Measurements from ENCODE around the gene SLC49A3.

Gene SLC49A3

GRCh38 chr4:663438-664428 lies 25.2 kb downstream of the SLC49A3 start:
- TF ChIP-seq, protein P1, sequence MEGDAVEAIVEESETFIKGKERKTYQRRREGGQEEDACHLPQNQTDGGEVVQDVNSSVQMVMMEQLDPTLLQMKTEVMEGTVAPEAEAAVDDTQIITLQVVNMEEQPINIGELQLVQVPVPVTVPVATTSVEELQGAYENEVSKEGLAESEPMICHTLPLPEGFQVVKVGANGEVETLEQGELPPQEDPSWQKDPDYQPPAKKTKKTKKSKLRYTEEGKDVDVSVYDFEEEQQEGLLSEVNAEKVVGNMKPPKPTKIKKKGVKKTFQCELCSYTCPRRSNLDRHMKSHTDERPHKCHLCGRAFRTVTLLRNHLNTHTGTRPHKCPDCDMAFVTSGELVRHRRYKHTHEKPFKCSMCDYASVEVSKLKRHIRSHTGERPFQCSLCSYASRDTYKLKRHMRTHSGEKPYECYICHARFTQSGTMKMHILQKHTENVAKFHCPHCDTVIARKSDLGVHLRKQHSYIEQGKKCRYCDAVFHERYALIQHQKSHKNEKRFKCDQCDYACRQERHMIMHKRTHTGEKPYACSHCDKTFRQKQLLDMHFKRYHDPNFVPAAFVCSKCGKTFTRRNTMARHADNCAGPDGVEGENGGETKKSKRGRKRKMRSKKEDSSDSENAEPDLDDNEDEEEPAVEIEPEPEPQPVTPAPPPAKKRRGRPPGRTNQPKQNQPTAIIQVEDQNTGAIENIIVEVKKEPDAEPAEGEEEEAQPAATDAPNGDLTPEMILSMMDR (IDR thresholded peaks at IDR 0.05; ENCODE audit: low read depth, low read length) = no peak
- H3K27me3 ChIP-seq = no peaks in the 10 kb centered on the region
- no peaks in the 10 kb centered on the region for H3K9me3 ChIP-seq
- peak overlapping the region; percentile 65 for H3K4me3 ChIP-seq (ENCODE audit: low read depth, low read length)
- no peaks in the 10 kb centered on the region for H3K4me1 ChIP-seq
- no peaks in the 10 kb centered on the region for H3K36me3 ChIP-seq
- DNase-seq = peak; percentile 82

- H3K4me3 ChIP-seq (ENCODE audit: low read depth, low read length) = peak overlapping the region; percentile 65
- no peaks in the 10 kb centered on the region for H3K4me1 ChIP-seq
- TF ChIP-seq, protein P1 (IDR thresholded peaks at IDR 0.05; ENCODE audit: low read depth, low read length) = no peak
- no peaks in the 10 kb centered on the region for H3K36me3 ChIP-seq
- H3K27me3 ChIP-seq = no peaks in the 10 kb centered on the region
- H3K9me3 ChIP-seq = no peaks in the 10 kb centered on the region
- no peak for DNase-seq
Measured at GRCh38 chr4:663046-663437, 25.9 kb downstream of the SLC49A3 start.

GRCh38 chr4:661881-662761 lies 26.8 kb downstream of the SLC49A3 start:
- H3K4me1 ChIP-seq = no peaks in the 10 kb centered on the region
- no peaks in the 10 kb centered on the region for H3K36me3 ChIP-seq
- TF ChIP-seq, protein P1 (IDR thresholded peaks at IDR 0.05; ENCODE audit: low read depth, low read length) = no peak
- no peak for DNase-seq
- no peak overlapping the region for H3K4me3 ChIP-seq (ENCODE audit: low read depth, low read length)
- H3K9me3 ChIP-seq = no peaks in the 10 kb centered on the region
- no peaks in the 10 kb centered on the region for H3K27me3 ChIP-seq

DNA sequence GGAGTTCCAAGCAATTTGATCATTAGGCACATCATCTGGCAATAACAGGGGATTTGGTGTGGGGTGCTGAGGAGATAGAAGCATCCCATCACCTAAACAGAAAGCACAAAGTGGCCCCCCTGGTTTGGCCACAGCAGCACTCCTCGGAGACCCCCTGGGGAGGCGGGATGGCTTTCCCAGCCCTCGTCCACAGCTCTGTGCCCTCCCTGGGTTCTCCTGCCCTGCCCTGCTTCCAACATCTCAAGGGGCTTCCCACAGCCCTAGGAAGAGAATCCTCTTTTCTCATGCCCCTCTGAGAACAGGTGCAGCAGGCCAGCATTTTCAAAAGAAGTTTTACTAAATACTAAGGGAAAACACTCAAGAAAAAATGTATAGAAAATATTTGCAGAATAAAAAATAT lies 27.7 kb downstream of the SLC49A3 start:
- no peaks in the 10 kb centered on the region; the same call in 1 of the 2 replicates for H3K9me3 ChIP-seq
- no peaks in the 10 kb centered on the region for H3K27me3 ChIP-seq
- DNase-seq = no peak
- H3K4me3 ChIP-seq (ENCODE audit: low read depth, low read length) = no peak overlapping the region
- H3K4me1 ChIP-seq = no peaks in the 10 kb centered on the region
- no peaks in the 10 kb centered on the region for H3K36me3 ChIP-seq
- TF ChIP-seq, protein P1 (IDR thresholded peaks at IDR 0.05; ENCODE audit: low read depth, low read length) = no peak

GRCh38 chr4:660401-660800 lies 28.6 kb downstream of the SLC49A3 start:
- TF ChIP-seq, protein P1 (IDR thresholded peaks at IDR 0.05; ENCODE audit: low read depth, low read length) = no peak
- H3K9me3 ChIP-seq = no peaks in the 10 kb centered on the region; the same call in 1 of the 2 replicates
- H3K4me3 ChIP-seq (ENCODE audit: low read depth, low read length) = no peak overlapping the region
- DNase-seq = no peak
- no peaks in the 10 kb centered on the region for H3K36me3 ChIP-seq
- H3K4me1 ChIP-seq = no peaks in the 10 kb centered on the region
- no peaks in the 10 kb centered on the region for H3K27me3 ChIP-seq

Measured in BE2C (cell line).